Limb (tissue), 2 donors: ENCODE measurements around the gene TNS3.
"Not testable (repeated sequence)": the region's sequence is repeated elsewhere in the genome, so short reads cannot be mapped to it uniquely, and the experiment has no call there.

Source experiments
- DNase-seq, 2 donors: peaks; one replicate each; pipeline ENCODE4 v3.0.0-alpha.2; 2016; ENCODE audit errors: extremely low spot score in 2 of 2

TNS3 gene

GRCh38 chr7:47266131-47266706, 315.7 kb downstream of the TNS3 start:
- peak; percentile 82 to 87 for DNase-seq

GRCh38 chr7:47265621-47266020, 316.3 kb downstream of the TNS3 start:
- no peak for DNase-seq

GRCh38 chr7:47264021-47264651, 317.8 kb downstream of the TNS3 start:
- DNase-seq = no peak

- DNase-seq = no peak
These were observed 319.0 kb downstream of the TNS3 start for GRCh38 chr7:47262881-47263280.

GRCh38 chr7:47262160-47262559, 319.8 kb downstream of the TNS3 start:
- not testable (repeated sequence) for DNase-seq

DNA sequence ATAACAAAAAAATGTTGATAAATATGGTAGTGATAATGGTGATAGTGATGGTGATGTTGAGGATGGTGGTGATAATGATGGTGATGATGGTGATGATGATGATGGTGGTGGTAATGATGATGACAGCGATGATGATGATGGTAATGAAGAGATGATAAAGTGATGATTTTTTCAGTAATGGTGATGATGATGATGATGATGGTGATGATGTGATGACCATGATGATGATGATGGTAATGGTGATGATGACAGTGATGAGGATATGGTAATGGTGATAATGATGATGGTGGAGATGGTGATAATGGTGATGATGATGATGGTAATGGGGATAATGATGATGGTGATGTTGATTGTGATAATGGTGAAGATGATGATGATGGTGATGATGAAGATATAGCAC, 321.6 kb downstream of the TNS3 start:
- DNase-seq = no peak

DNA sequence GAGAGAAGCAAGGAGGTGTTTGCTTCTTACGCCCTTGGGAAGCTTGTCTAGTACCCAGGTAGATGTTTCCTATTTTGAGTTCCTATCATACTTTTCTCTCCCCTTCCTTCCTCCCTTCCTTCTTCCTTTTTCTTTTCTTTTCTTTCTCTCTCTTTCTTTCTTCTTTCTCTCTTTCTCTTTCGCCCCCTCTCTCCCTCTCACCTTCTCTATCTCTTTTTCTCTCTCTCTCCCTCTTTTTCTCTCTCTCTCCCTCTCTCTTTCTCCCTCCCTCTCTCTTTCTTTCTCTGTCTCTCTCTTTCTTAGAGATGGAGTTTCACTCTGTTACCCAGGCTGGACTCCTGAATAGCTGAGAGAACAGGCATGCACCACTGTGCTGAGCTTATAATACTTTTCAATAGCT, 322.2 kb downstream of the TNS3 start:
- DNase-seq = no peak

DNA sequence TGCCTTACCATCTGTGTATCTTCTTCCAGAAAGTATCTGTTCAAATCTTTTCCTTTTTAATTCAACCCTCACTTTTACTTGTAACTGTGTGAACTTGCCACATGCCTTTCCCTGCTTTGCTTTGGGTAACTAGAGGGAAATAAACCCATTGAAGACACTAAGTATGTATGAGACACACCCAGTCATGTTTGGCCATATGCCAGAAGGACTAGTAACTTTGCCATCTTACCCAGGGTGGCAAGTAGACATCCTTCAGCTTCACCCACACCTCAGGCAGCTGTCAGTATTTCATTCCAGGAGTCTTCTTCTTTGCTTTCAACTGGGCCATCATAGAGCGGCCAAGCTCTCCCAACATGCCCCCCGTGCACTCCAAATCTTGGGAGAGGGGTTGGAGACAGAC, 323.1 kb downstream of the TNS3 start:
- no peak for DNase-seq

DNA sequence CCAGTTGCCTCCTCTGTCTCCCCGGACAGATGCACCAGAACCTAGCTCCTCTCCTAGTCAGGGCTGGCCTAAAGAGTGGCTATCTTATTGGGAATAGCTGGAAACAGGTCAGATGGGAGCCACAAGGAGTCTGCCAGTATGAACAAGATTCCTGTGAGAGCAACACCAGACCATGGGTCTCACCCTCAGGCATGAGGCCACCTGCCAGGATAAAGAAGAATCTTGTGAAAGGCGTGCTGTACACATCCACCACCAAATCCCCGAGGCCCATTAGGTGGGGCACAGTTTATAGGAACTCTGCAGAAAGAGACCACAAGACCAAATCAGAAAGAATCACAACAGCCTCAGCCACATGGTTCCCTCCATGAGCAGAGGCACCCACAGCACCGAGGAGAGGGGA, 325.9 kb downstream of the TNS3 start:
- DNase-seq = no peak

- DNase-seq = no peak
These were observed 326.5 kb downstream of the TNS3 start for GRCh38 chr7:47255441-47255840.

GRCh38 chr7:47255007-47255406, 326.9 kb downstream of the TNS3 start:
- DNase-seq = no peak

- peak; percentile 72 to 89 for DNase-seq
These were observed 327.6 kb downstream of the TNS3 start for GRCh38 chr7:47254081-47254977.

DNA sequence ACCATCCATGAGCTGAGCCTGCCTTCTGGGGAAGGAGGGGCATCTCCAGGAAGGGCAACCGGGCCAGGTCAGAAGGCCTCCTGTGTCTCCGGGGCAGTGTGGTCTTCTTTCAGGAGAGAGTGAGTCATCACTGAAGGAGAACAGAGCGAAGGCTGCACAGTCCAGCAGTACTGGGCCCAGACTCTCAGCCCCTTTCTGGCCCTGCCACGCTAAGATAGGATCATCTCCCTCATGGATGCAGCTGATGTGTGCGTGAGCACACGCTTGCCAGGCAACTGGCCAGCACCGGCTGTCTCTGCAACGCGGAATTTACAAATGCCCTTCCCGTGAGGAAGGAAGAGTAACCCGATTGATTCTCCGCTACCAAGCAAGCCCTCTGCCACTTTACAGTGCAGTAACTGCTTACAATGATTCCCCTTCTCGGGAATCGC, 328.2 kb downstream of the TNS3 start:
- peak in 1 of 2 donors; percentile 36 for DNase-seq

GRCh38 chr7:47252675-47253074, 329.2 kb downstream of the TNS3 start:
- DNase-seq = no peak

DNA sequence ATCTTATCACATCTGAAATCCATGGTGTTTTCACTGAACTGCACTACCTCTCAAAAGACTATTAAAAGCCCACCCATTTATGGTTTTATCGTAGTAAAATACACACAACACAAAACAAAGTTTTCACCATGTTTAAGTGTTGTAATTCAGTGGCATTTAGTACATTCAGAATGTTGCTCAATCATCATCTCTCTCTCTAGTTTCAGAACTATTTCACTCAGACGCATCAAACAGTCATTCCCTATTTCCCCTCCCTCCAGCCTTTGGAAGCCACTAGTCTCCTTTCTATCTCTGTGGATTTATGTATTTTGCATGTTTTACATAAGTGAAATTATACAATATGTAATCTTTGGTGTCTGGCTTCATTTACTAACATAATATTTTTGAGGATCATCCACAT, 332.6 kb downstream of the TNS3 start:
- no peak for DNase-seq

- no peak for DNase-seq
These were observed 333.1 kb downstream of the TNS3 start for GRCh38 chr7:47248797-47249196.

GRCh38 chr7:47247132-47247531, 334.8 kb downstream of the TNS3 start:
- DNase-seq = no peak

GRCh38 chr7:47244692-47245091, 337.2 kb downstream of the TNS3 start:
- DNase-seq = no peak

- DNase-seq = no peak
These were observed 340.5 kb downstream of the TNS3 start for GRCh38 chr7:47241112-47242065.

DNA sequence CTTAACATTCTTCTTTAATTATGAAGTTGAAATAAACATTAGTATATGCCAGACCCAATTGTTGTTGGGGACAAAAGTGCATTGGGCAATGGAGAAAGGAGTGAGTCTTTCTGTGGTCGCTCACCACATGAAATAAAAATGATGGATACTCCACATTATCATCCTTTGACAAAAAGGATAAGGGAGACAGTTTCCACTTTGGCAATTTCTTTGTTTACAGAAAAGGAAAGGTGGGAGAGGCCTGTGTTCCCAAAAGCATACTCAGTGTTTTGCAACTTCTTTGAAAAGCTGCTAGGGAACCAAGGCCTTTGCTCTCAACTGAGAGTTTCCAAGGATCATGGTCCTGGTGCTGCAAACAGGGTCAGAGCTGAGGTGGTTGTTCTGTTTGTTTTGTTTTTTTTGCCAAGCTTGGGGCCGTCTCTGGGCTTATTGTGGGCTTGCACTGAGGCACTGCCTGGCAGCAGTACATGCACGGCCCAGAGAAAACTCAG, 341.9 kb downstream of the TNS3 start:
- DNase-seq = no peak

DNA sequence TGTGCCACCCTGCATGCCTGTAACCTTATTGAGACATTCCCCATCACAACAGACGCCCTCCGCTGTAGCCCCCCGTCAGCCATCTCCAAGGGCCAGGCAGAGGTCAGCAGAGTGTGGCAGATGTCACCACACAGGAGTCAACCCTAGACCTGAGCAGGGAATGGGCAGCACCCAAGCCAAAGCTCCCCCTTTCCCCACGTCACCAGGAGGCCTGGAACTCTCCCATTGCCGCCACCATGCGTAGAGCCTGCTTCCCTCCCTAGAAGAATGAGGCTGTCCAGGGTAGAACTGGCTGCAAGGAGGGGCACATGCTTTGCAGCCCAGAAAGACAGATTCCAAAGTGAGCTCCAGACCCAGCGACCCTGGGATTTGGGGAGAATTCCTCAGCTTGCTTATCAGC, 342.9 kb downstream of the TNS3 start:
- no peak for DNase-seq
